ES-I3 (cell line): ENCODE results near the gene RRP8.
A peak's percentile ranks its signal among the peaks of the same experiment; 100 is the strongest.

Source experiments
- H3K36me3 ChIP-seq: 2 replicates; pipeline ENCODE4 v1.6.1; 2013; ENCODE audit warnings: mild to moderate bottlenecking, low read length, control low read depth, moderate library complexity; ENCODE audit not compliant: insufficient read depth
- H3K4me1 ChIP-seq: 2 replicates; pipeline ENCODE4 v1.6.1; 2013; ENCODE audit warnings: mild to moderate bottlenecking, control low read depth, low read length; ENCODE audit not compliant: insufficient read depth
- H3K9ac ChIP-seq: 2 replicates; pipeline ENCODE4 v1.6.1; 2013; ENCODE audit warnings: low read depth, mild to moderate bottlenecking, low read length, moderate library complexity
- H3K9me3 ChIP-seq: 2 replicates; pipeline ENCODE4 v1.6.1; 2013; ENCODE audit warnings: mild to moderate bottlenecking, low read length, moderate library complexity; ENCODE audit not compliant: control insufficient read depth, insufficient read depth

RRP8 gene

DNA sequence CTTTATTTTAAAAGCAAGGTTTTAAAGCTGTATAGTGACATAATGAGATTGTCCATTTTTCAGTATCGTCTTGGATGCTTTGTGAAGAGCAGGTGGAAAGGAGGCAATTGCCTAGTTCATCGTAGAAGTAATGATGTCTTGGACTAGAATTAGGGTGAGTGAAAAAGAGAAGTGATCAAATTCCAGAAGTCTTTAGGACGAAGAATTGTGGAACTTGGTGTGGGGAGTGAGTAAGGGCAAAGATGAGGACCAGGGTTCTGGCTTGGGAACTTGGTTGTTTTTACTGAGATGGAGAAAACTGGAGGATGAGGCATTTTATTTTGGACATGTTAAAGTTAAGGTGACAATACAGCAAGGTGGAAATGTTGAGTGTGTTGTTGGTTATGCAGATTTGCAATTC lies 1.4 kb upstream of the RRP8 start:
- peak overlapping the region; percentile 96 for H3K9ac ChIP-seq
- peaks cover 20% of the 10 kb centered on the region for H3K4me1 ChIP-seq
- peaks cover 24% of the 10 kb centered on the region for H3K36me3 ChIP-seq
- no peaks in the 10 kb centered on the region for H3K9me3 ChIP-seq

DNA sequence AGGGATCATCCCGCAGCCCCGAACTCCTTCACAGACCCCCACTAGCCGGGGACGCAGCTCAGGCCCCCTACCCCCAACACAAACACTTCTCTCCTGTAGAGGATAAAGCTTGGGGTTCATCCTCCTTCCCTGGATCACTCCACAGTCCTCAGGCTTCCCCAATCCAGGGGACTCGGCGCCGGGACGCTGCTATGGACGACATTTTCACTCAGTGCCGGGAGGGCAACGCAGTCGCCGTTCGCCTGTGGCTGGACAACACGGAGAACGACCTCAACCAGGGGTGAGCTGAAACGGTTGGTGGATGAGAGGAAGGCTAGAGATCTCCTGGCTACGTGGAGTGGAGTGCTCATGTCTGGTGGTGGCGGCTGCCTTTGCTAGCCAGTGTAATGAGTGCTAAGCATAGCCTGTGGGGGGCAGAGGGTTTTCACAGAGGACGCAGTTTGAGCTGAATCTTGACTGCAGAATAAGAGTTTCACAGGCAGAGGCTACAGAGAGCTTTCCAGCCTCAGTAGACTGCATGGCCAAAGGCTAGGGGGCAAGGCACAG lies 738 bp upstream of the RRP8 start:
- Histone ChIP-seq H3K4me1 (peaks cover 20% of the 10 kb centered on the region), H3K9ac (peak overlapping the region; percentile 96), H3K9me3 (no peaks in the 10 kb centered on the region), H3K36me3 (peaks cover 20% of the 10 kb centered on the region)

DNA sequence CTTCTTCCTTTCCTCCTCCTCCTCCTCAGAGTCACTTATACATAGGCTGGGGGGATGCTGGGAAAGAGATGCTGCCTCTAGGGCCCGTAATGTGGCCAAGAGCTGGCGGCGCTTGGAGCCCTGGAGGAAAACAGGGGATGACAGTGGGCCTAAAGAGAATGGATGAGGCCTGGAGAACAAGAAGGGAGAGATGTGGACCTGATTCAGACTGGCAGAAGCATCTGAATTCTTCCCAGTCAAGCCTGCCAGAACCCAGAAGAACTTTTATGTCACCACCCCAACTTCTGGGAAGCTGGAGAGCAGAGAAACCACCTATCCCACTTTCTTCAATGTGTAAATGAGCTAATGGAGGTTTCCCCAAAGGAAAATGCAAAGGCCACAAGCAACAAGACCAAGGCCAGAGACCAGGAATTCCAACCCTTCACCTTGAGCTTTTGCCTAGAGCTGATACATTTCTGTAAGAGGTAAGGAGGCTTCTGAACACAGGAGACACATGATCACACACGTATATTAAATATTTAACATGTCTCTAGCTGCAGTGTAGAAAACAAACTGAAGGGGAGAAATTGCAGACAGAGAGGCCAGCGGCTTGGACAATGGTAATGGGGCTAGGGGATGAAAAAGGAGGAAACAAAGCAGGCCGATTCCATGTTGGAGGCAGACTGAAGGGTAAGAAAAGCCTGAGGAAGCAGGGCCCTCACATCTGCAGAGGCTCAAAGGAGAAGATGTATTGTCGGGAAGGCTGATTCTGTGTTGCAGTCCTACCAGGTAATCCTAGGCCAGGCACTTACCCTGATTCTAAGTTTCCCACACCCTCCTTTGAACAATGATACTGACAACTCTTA lies 1.1 kb downstream of the RRP8 start:
- Histone ChIP-seq H3K36me3 (peaks cover 10% of the 10 kb centered on the region), H3K9me3 (no peaks in the 10 kb centered on the region), H3K9ac (peak overlapping the region; percentile 96), H3K4me1 (peaks cover 16% of the 10 kb centered on the region)

GRCh38 chr11:6601041-6601461 lies 2.4 kb downstream of the RRP8 start:
- Histone ChIP-seq H3K36me3 (peaks cover 10% of the 10 kb centered on the region), H3K9ac (no peak overlapping the region), H3K4me1 (peaks cover 7% of the 10 kb centered on the region; the same call in 1 of the 2 replicates), H3K9me3 (no peaks in the 10 kb centered on the region)

GRCh38 chr11:6599881-6600390 lies 3.5 kb downstream of the RRP8 start:
- H3K36me3 ChIP-seq, result peaks cover 10% of the 10 kb centered on the region
- peaks cover 7% of the 10 kb centered on the region; the same call in 1 of the 2 replicates for H3K4me1 ChIP-seq
- H3K9me3 ChIP-seq, result no peaks in the 10 kb centered on the region
- H3K9ac ChIP-seq, result no peak overlapping the region

GRCh38 chr11:6599449-6599848 lies 4.0 kb downstream of the RRP8 start:
- H3K9me3 ChIP-seq, result no peaks in the 10 kb centered on the region
- peaks cover 7% of the 10 kb centered on the region; the same call in 1 of the 2 replicates for H3K4me1 ChIP-seq
- H3K36me3 ChIP-seq, result peaks cover 10% of the 10 kb centered on the region
- no peak overlapping the region for H3K9ac ChIP-seq

DNA sequence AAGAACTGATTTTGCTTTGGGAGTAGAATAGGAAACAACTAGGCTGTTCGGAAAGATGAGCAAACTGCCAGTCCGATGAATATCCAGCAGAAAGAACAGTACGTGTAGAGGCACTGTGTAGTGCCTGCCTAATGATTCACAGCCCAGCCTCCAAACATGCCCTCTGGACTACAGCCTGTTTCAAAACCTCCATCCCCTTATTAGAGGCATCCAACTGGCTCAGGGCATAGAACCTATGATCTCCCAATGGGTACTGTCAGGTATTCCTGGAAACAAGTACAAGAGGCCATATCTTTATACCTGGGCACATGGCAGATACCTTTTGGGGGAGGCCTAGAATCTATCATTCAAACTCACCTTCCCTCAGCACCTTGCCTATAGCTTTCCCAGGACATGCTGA lies 4.9 kb downstream of the RRP8 start:
- Histone ChIP-seq H3K4me1 (peaks cover 7% of the 10 kb centered on the region; the same call in 1 of the 2 replicates), H3K36me3 (peaks cover 10% of the 10 kb centered on the region), H3K9ac (no peak overlapping the region), H3K9me3 (no peaks in the 10 kb centered on the region)

DNA sequence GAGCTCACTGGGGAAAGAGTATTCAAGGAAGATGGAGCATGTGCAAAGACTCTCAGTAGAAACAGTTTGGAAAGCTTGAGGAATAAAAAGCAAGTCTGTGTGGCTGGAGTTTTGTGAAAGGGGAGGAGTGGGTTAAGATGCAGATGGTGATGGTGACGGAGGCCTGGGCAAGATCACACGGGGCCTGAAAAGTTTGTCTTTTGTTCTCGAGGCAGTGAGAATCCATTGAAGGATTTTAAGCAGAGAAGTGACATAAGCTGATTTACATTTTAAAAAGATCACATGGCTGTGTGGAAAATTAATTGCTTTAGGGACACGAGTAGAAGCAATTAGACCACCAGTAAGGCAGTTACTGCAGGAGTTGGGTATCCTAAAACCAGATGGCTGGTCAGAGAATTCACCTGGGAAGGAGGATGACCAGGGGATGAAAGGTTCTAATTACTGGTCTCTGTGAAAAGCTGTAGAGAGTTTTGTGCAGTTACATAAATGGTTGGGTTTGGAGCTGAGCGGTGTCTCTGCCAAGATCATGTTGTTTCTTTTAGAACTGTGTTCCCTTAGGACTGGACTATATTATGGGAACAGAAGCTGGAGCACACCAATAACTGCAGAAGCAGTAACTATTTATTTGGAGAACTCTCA lies 7.1 kb downstream of the RRP8 start:
- Histone ChIP-seq H3K4me1 (no peaks in the 10 kb centered on the region), H3K36me3 (peaks cover 10% of the 10 kb centered on the region), H3K9me3 (no peaks in the 10 kb centered on the region), H3K9ac (no peak overlapping the region)

GRCh38 chr11:6594142-6594768 lies 9.2 kb downstream of the RRP8 start:
- Histone ChIP-seq H3K9me3 (no peaks in the 10 kb centered on the region), H3K4me1 (no peaks in the 10 kb centered on the region), H3K9ac (no peak overlapping the region), H3K36me3 (no peaks in the 10 kb centered on the region; the same call in 1 of the 2 replicates)

DNA sequence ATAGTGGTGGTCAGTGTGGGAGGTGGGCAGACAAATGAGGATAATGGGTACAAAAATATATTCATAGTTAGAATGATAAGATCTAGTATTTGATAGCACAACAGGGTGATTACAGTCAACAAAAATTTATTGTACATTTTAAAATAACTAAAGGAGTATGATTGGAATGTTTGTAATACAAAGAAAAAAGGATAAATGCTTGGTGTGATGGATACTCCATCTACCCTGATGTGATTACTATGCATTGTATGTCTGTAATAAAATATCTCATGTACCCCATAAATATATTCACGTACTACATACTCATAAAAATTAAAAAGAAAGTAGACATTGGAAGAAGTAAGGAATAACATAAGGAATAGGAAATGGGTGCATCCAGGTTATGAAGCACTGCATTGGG lies 15.4 kb downstream of the RRP8 start:
- no peaks in the 10 kb centered on the region for H3K4me1 ChIP-seq
- no peaks in the 10 kb centered on the region; the same call in 1 of the 2 replicates for H3K36me3 ChIP-seq
- H3K9me3 ChIP-seq, result no peaks in the 10 kb centered on the region; the same call in 1 of the 2 replicates
- no peak overlapping the region for H3K9ac ChIP-seq

DNA sequence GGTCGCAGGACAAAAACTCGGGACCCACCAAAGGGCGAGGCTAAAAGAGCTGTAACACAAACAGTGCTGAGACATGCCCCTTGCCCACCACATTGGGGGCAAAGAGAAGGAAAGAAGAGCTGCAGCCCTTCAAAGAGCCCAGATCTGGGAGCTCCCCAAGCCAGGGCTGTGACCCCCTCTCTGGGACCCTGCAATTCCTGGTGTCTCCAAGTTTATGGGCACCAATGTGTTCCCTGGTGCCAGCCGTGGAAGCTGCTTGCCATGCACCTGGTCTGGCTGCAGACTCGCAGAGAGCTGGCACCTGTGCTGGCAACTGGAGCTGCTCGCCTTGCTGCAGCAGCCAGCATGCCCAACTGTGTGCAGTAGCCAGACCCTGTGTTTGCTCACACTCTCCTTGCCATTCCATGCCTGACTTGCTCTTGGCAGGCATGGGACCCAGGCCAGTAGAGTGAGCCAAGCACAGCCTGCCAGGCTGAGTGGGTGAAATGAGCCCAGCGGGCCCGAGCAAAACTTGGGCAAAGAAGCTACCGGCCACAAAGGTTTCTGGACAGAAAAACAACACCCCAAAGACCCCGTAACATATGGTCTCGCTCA lies 16.0 kb downstream of the RRP8 start:
- Histone ChIP-seq H3K4me1 (no peaks in the 10 kb centered on the region), H3K36me3 (no peaks in the 10 kb centered on the region), H3K9ac (no peak overlapping the region), H3K9me3 (peaks cover 2% of the 10 kb centered on the region; the same call in 1 of the 2 replicates)

DNA sequence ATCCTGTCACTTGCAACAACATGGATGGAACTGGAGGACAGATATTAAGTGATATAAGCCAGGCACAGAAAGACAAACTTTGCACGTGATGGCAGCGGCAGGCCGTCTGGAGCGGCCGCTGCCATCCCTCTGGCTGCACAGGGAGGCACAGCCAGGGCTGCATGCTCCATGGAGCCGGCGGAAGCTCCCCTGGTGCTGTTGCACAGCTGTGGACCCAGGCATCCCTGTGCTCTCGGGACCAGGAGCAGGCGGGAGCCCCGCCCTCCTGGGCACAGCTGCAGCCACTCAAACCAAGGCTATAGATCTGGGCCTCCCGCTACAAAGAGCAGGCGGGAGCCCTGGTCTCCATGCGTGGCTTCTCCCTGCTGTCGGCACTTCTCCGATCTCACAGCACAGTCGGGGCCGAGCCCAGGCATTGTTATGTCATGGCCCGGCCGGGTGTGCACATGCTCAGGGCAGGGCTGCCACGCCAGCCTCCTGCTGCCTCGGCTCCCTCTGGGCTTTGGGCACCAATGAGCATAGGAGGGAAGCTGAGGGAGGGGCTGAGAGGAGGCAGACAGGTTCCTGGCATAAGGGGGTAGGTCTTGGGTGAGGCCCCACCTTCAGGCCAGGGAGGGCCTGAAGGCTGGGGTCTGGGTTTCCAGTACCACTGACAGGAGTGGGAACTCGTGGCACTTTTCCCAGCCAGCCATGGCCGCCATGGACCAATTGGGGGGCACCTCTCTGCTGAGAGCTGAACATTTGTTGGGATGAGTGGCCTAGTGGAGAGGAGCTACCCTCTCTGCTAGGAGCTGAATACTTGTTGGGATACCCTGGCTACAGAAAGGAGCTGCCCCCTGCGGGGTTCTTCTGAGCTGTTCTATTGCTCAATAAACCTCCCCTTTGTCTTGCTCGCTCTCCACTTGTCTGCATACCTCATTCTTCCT lies 16.7 kb downstream of the RRP8 start:
- H3K9me3 ChIP-seq, result peaks cover 2% of the 10 kb centered on the region; the same call in 1 of the 2 replicates
- H3K9ac ChIP-seq, result no peak overlapping the region
- no peaks in the 10 kb centered on the region for H3K36me3 ChIP-seq
- no peaks in the 10 kb centered on the region for H3K4me1 ChIP-seq

GRCh38 chr11:6584528-6584927 lies 18.9 kb downstream of the RRP8 start:
- no peak overlapping the region for H3K9ac ChIP-seq
- H3K9me3 ChIP-seq, result peaks cover 2% of the 10 kb centered on the region; the same call in 1 of the 2 replicates
- no peaks in the 10 kb centered on the region for H3K36me3 ChIP-seq
- no peaks in the 10 kb centered on the region for H3K4me1 ChIP-seq
